ENCODE results near the gene NRXN2.

NRXN2 gene

GRCh38 chr11:64619811-64620380, 103.1 kb downstream of the NRXN2 start:
- no peak for DNase-seq

GRCh38 chr11:64619196-64619595, 103.8 kb downstream of the NRXN2 start:
- no peak for DNase-seq

GRCh38 chr11:64616817-64617216, 106.2 kb downstream of the NRXN2 start:
- DNase-seq = no peak

- no peak for DNase-seq
Measured at GRCh38 chr11:64614917-64615316, 108.1 kb downstream of the NRXN2 start.

- no peak for DNase-seq
Measured at GRCh38 chr11:64613648-64614047, 109.3 kb downstream of the NRXN2 start.

- DNase-seq = no peak
Measured at GRCh38 chr11:64611869-64612646, 110.9 kb downstream of the NRXN2 start.

- no peak for DNase-seq
Measured at GRCh38 chr11:64611176-64611575, 111.8 kb downstream of the NRXN2 start.

GRCh38 chr11:64610596-64610995, 112.4 kb downstream of the NRXN2 start:
- DNase-seq = no peak

- no peak for DNase-seq
Measured at GRCh38 chr11:64609436-64610047, 113.5 kb downstream of the NRXN2 start.

- DNase-seq = no peak
Measured at GRCh38 chr11:64608636-64609035, 114.4 kb downstream of the NRXN2 start.

GRCh38 chr11:64608046-64608445, 115.0 kb downstream of the NRXN2 start:
- no peak for DNase-seq

GRCh38 chr11:64607381-64607985, 115.5 kb downstream of the NRXN2 start:
- no peak for DNase-seq

- no peak for DNase-seq
Measured at GRCh38 chr11:64606796-64607380, 116.1 kb downstream of the NRXN2 start.

GRCh38 chr11:64605656-64606585, 117.1 kb downstream of the NRXN2 start:
- no peak for DNase-seq

GRCh38 chr11:64605244-64605560, 117.8 kb downstream of the NRXN2 start:
- no peak for DNase-seq

GRCh38 chr11:64604458-64605243, 118.3 kb downstream of the NRXN2 start:
- no peak for DNase-seq

- no peak for DNase-seq
Measured at GRCh38 chr11:64603411-64604110, 119.4 kb downstream of the NRXN2 start.

GRCh38 chr11:64602466-64603070, 120.4 kb downstream of the NRXN2 start:
- no peak for DNase-seq

- DNase-seq = no peak
Measured at GRCh38 chr11:64601605-64602465, 121.2 kb downstream of the NRXN2 start.
